ENCODE results near the gene KRTAP10-1.

Gene KRTAP10-1

DNA sequence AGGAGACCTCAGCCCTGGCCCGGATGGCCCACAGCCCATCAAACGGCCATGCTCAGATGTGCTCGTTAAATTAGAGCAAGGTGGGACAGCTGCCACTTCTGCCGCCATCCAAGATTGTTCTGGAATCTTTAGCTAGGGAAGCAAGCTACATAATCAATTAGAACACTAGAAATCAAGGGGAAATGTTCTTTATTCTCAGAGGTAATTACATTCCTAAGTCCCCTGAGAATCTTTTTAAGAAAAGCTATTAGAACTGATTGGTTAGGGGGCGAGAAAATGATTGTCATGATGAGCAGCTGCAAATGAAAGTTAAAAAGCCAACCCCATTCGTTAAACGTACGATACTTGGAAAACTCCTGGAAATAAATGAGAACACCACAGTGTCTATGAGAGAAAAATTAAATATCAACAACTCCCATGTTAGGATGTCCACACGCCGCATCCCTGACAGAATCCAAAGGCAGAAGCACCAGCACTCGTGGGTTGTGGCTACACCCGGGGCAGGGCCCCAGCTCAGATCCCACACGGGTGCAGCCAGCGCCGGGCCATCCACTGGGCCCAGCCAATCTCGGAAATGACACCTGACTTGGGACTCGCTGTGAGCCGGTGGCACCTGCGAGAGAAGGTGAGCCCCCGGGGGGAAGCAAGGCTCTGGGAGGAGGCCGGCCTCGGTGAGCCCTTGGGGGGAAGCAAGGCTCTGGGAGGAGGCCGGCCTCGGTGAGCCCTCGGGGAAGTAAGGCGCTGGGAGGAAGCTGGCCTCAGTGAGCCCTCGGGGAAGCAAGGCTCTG is 37.6 kb downstream of the KRTAP10-1 start:
- DNase-seq (ENCODE audit: low spot score): no peak

DNA sequence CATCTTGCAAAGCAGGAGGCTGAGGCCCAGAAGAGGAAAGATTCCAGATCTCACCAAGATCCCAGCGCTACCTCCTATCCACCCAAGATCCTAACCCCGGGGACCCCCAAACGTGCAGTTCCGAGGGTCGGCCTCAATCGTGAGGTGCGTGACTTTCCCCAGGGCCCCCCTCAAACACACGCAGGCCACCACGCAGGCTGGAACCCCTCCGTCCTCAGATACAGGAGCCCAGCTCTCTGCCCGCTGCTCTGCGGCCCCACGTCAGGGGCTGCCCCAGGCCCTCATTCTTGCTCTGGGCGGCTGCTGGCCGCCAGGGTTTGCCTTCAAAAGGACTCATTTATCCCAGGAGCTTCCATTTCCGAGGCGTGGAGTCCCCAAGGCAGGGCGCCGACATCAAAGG is 39.9 kb downstream of the KRTAP10-1 start:
- DNase-seq (ENCODE audit: low spot score): no peak

DNA sequence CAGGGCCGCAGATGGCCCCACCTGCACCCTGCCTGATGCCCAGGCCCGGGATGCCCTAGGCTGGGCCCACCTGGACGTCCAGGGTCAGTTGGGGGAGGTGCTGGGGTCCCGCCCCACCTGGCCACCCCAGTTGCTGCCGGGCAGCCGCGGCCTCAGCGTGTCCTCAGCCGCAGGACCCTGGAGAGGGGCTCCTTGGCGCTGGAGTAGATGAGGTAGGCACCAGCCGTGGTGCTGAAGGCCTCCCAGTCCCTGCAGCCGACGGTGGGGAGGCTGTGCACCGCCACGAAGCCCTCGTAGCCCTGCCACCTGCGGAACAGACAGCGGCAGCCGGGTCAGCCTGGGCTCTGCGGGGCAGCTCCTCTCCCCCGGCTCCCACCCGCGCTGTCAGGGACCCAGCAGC is 40.4 kb downstream of the KRTAP10-1 start:
- DNase-seq (ENCODE audit: low spot score): no peak

DNA sequence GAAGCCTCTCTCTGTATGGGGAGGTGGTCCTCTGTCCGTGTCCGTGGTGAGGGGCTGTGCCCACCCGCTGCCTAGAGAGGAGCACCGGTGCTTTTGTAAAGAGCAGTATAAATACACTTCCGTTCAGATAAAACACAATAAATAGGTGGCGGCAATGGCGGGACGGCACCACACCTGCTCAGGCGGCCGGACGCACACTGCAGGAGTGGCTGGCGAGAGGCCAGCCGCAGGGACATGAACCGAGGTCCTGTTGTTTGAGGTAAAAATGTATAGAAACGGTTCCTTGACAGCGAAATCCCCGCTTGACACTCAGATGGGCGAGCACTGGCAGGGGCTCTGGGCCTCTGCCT is 40.8 kb downstream of the KRTAP10-1 start:
- no peak for DNase-seq (ENCODE audit: low spot score)

DNA sequence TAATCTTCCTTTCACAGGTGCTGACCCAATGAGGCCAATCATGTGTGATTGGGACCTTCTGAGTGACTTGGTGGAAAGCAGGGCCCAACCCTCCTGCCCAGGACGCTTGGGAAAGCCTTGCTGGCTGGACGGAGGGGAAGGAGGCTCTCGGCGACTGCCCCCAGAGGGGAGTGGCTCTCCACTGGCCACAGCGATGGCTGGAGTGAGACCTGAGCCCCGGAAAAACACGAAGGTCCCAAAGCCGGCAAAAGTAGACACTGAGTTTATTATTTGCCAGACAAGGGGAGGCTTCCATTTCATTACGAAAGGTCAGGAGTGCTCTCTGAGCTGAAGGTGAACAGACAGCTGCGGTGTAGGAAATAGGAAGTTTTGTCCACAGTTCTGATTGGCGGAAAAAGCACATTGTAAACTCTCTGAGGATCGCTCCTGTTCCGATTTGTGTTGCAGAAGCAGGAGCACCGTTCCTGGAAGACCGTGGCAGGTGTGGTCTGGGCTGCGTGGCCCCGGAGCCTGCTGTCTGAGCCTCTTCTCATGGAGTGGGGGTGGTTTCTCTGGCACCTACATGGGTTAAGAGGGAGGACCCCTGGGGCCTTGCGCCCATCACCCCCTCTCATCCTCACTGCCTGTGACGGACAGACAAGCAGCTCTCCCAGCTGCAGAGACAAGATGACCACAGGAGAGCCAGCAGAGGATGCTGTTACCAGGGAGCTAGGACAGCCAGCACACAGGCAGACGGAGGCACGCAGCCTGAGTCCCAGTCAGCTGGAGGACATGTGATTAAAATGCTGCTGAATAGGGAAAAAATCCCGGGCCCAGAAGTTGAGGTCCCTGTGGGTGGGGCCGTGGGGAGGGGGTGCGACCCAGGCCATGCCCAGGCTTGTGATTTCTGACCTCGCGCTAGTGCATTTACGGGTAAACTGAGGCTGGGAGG is 41.5 kb downstream of the KRTAP10-1 start:
- no peak for DNase-seq (ENCODE audit: low spot score)

DNA sequence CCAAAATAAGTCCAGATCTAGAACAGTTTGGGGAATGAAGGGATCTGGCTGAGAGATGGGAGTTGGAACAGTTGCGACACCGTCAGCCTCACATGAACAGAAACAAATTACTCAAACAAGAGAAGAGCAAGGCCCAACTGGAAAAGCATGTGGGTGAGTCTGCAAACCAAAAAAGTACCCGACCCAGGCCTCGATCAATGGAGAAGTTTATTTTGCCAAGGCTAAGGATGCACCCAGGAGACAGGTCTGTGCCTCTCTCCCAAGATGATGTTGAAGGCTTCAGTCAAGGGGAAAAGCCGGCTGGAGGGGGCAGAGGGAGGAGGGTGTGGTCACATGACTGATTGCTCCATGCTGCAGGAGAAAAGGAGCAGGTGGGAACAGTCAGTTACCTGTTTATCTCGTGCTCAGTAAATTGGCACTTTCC is 42.3 kb downstream of the KRTAP10-1 start:
- DNase-seq (ENCODE audit: low spot score): no peak

DNA sequence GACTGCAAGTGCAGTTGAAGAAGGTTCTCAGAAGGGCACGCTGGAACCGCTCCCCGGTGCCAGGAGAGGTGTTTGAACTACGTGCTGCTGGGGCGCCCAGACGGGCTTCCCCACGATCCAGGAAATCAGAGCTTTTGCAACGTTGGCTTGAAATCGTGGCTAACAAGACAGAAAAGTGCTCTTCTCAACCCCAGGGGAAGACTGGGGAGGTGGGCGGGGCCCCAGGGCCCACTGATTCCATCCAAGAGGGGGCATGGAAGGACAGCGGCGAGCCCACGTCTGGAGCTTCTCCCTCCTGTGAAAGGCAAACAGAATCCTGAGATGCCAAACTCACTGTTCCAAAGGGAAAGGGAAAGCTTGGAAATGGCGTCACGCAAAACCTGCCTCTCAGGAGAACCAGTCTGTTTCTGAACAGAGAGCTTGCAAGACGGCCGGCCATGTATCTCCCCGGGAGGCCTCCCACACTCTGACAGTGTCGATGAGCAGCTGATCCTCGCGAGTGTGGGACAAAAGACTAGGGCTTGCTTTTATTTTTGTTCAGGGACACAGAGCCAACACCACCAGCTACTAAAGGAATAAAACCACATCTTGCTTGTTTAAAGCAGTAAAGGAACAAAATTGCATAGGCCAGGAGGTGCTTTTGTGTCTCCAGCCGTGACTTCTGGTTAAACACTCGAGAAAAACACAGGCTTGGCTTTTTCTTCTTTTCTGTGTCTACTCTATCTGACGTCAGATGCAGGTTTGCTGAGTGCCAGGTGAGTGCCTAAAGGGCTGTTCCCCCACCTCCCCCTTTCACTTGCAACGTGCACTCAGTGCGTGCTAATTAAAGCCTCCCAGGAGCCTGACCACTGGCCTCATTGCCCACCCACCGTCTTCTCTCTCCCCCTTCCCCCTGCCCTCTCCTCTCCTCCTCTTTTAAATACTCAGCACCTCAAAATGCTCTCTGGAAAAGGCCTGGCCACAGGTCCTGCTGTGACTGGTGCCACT is 43.1 kb downstream of the KRTAP10-1 start:
- no peak for DNase-seq (ENCODE audit: low spot score)

DNA sequence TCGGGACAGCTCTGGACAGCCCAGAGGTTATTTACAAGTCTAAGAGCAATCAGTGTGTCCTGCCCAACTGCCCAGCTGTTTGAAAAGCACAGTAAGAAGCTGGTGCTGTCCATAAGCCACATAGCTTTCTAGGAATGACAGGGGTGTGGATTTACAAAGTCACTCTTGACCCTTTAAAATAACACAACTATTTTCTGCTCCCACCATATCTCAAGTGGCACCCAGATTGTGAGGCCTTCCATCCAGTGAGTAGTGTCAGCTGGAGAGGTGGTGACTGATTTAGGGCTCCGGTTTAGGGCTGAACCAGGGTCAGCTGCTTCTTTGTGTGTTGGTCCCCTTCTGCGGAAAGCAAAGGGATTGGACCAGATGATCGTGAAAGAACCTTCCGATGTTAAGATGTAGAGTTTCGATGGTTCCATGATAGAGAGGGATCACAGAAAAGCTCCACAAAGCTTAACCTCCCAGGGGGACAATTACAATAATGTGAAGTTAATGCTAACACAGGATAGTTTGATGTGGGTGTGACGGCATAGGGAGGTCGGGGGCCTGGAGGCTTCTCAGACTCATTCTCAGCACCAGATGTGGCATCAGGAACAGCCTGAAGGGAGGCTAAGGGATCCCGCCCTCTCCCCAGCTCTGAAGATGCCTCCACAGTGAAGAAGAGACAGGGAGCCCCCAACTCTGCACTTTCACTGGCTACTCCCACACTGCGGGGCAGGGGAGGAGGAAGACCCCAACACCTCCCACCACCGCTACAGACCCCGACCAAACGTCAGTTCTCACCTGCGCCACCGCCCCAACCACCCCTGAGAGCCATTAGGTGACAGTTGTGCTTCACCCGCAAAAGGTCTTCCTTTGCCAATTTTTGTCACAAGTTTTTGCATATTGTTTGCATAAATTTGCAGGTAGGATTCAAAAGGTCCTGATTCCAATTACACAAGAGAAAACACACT is 44.1 kb downstream of the KRTAP10-1 start:
- no peak for DNase-seq (ENCODE audit: low spot score)

DNA sequence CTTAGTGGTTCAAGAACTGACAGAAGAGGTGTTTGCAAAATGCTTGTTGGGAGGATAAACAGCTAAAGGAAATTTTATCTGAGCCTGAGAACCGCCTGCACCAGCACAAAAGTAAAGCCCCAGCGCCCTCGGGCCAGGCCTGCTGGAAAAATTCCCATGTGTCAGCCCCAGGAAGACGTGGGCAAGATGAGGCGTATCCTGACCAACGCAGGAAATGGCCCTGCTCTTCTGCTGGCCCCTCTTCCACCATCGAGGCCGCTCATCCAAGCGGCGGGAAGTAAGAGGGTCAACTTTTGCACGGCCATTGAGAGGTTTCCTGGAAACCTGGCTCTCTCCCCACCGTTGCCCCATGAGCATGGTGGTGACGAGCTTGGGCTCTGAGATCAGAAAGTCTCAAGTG is 45.0 kb downstream of the KRTAP10-1 start:
- DNase-seq (ENCODE audit: low spot score): no peak

DNA sequence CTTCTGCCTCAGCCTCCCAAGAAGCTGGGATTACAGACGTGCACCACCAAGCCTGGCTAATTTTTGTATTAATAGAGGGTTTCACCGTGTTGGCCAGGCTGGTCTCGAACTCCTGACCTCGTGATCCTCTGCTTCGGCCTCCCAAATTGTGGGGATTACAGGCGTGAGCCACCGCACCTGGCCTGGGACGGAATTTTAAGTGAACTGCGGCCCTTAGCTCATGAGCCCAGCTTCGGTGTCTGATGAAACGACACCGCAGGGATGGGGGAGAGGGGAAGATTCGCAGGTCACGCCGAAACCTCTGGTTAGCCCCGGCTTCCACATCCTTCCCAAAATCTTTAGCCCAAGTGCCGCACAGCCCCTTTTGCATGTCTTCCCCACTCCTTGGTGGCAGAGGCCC is 45.6 kb downstream of the KRTAP10-1 start:
- DNase-seq (ENCODE audit: low spot score): no peak

DNA sequence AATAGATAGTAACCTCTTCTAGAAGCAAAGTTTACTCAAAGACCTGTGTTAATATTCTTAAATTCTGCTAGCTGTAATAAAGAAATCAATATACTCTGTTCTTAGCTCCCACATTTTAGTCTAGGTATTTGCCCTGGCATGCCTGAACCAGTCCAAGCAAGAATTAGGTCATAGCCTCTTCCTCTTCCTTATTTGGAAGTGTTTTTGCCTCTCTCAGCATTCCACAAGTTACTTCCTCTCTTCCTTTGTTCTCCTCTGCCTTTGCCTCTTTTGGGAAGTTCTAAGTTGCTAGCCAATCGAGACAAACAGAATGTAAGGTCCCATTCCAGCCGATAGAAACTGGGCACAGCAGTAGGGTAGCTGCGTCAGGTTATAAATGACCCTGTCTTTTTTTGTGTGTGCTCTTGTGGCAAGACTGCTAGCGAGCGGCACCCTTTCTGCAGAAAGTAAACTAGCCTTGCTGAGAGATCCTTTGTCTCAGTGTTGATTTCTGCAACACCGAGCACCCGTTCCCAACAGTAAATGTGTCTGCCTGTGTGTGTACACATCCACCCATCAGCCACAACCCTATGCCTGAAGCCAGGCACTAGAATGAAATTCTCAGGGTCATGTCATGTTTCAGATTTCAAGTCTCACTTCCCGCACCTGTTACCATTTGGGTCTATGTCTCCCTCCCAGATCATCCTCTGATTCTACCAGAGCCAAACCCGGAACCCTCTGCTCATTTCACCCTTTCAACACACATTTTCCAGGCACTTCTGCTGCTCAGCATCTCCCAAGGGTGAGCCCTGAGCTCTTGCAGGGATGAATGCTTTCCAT is 47.2 kb downstream of the KRTAP10-1 start:
- peak; percentile 18 for DNase-seq (ENCODE audit: low spot score)

DNA sequence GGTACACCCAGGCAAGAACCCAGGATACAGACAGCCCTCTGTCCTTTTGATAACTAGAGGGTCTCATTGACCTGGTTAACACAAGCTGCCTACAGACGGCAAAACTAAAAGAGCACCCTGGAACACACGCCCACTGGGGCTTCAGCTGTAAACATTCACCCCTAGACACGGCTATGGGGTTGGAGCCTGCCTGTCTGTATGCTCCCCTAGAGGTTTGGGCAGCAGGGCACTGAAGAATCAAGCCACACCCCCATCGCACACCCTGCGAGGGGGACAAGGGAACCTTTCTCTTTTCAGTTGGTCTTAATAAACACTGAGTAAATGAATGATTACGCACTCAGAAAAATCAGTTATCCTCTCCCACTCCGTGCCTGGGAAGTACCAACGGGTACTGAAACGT is 49.2 kb downstream of the KRTAP10-1 start:
- DNase-seq (ENCODE audit: low spot score): no peak

DNA sequence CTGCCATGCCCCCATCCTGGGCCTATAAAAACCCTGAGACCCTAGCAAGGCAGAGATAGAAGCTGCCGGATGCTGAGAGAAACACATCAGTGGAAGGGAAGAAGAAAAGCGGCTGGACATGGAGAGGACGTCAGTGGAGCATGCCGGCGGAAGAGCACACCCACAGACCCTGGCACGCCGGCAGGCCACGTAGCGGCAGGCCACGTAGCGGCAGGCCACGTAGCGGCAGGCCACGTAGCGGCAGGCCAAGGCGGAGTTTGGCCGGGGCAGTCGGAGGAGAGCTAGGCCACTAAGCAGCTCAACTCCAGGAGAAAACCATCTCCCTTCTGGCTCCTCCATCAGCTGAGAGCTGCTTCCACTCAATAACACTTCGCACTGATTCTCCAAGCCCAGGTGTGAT is 49.6 kb downstream of the KRTAP10-1 start:
- DNase-seq (ENCODE audit: low spot score): no peak

DNA sequence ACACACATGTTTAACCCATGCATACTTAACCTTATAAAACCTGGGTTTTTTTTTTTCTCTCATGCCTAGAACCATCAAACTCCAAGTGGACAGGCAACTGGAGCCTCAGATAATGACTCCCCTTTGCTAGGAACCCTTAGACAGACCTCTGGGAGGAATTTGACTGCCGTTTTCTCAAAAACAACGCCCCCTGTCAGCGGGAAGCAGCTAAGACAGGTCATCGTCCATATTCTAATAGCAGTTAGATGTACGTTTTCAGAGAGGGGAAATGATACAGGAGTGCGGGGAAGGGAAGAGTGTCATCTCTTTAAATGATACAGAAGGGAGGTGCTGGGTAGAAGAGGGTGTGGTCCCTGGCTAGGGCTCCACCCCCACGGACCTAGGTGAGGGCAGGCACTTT is 50.0 kb downstream of the KRTAP10-1 start:
- no peak for DNase-seq (ENCODE audit: low spot score)

All from LoVo (cell line).